GM12872 (cell line): ENCODE results near the gene KXD1.

Experiments
- CTCF ChIP-seq: IDR thresholded peaks from 3 replicates; pipeline ENCODE4 v1.5.1; 2011; ENCODE audit warnings: low read depth, mild to moderate bottlenecking, low read length, moderate library complexity; ENCODE audit not compliant: insufficient read depth

KXD1 gene

GRCh38 chr19:18608805-18609716, 51.4 kb downstream of the KXD1 start:
- no peak for TF ChIP-seq CTCF

- TF ChIP-seq CTCF = no peak
Measured at GRCh38 chr19:18609717-18610051, 52.0 kb downstream of the KXD1 start.

GRCh38 chr19:18610245-18610555, 52.5 kb downstream of the KXD1 start:
- TF ChIP-seq CTCF = no peak

- no peak for TF ChIP-seq CTCF
Measured at GRCh38 chr19:18610556-18611326, 53.1 kb downstream of the KXD1 start.

- TF ChIP-seq CTCF = no peak
Measured at GRCh38 chr19:18611327-18612050, 53.8 kb downstream of the KXD1 start.

GRCh38 chr19:18612051-18612771, 54.5 kb downstream of the KXD1 start:
- no peak for TF ChIP-seq CTCF
